ENCODE data around the gene ARHGAP18. TPM values are rescaled to one million over a fixed set of nuclear protein-coding genes. Genes with fewer than 3 reads are reported as not detected.

Gene ARHGAP18
- 14.1 and 16.0 TPM in 2 replicates for total RNA-seq

GRCh38 chr6:129709769-129710449 is at the start of gene ARHGAP18:
ARHGAP18 (minus strand) TSS chr6:129710177; CDS start chr6:129710136, 41 bp downstream.

Other genes with a start within 250 kb of the ARHGAP18 start
- not detected in 2 replicates for gene TMEM244, start 151.1 kb upstream of the ARHGAP18 start, total RNA-seq